ENCODE measurements around the gene LRRC23. TPM values are rescaled to one million over a fixed set of nuclear protein-coding genes. Genes with fewer than 3 reads are reported as not detected.

LRRC23 gene
- total and polyA plus RNA-seq, 9 of the 15 experiments (the other 6 are each of a cell fraction or from before 2014, with no cell fraction given) = 2.2 to 7.0 (median 3.0) TPM

DNA sequence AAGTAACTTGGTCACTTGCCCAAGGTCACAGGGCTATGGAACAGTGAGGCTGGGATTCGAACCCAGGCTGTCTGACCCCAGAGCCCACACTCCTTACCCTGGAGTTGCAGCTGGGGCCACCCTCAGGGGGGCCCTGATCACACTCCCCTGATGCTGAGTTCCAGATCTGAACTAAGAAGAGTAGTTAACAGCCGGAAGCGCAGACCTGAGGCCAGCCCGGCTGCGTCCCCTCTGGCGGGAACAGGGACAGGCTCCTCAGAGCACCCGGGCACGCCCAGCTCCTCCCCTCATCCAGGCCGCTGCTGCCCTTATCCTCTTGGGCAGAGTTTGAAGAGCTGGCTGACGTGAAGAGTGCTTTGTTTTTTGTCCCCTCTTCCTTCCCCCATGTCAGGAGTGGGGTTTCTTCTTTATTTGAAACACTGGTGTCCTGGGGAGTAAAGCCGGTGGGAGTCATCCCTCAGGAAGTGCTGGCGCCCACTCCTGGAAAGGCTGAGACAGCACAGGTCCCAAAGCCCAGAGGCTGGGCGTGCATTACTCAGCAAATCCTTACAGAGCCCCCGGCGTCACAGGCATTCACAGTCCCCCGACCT lies 57.2 kb downstream of the LRRC23 start (continued):
- TF ChIP-seq CBX2 (IDR thresholded peaks at IDR 0.05; ENCODE audit: insufficient read depth, low read length, poor library complexity, severe bottlenecking) = no peak
- TF ChIP-seq ZNF253 (CRISPR knock-in tag; conservative IDR thresholded peaks at IDR 0.05) = no peak
- no peak for TF ChIP-seq ZNF224 (CRISPR knock-in tag; IDR thresholded peaks at IDR 0.05)
- TF ChIP-seq SIN3A (IDR thresholded peaks at IDR 0.05; ENCODE audit: borderline replicate concordance in 2 of 2, control insufficient read depth in 1 of 2, low read depth in 2 of 2, low read length in 2 of 2) = no peak
- TF ChIP-seq TEAD1 (CRISPR knock-in tag; IDR thresholded peaks at IDR 0.05) = 0 out of 4 replicates have a peak, but pooled peaks of 1 of the 2 experiments have one; percentile 33
- no peak for TF ChIP-seq KDM1A (IDR thresholded peaks at IDR 0.05)
- no peak for TF ChIP-seq ZNF77 (CRISPR knock-in tag; IDR thresholded peaks at IDR 0.05)
- TF ChIP-seq TAF9B (IDR thresholded peaks at IDR 0.05; ENCODE audit: partially characterized antibody) = peak; percentile 60
- peak; percentile 51; the same call in 1 of the 2 replicates for TF ChIP-seq PHF8 (IDR thresholded peaks at IDR 0.05; ENCODE audit: borderline replicate concordance, low read length)
- peak; percentile 15; the same call in 1 of the 2 replicates for TF ChIP-seq KLF6 (CRISPR knock-in tag; IDR thresholded peaks at IDR 0.05; ENCODE audit: borderline replicate concordance)
- TF ChIP-seq ZNF347 (CRISPR knock-in tag; IDR thresholded peaks at IDR 0.05; ENCODE audit: low read depth) = no peak
- 0 out of 2 replicates have a peak, but pooled peaks have one; percentile 27 for TF ChIP-seq FOXM1 (IDR thresholded peaks at IDR 0.05; ENCODE audit: low read depth)
- TF ChIP-seq FOXM1 (CRISPR knock-in tag; IDR thresholded peaks at IDR 0.05; ENCODE audit: low read depth) = 0 out of 2 replicates have a peak, but pooled peaks have one; percentile 32
- TF ChIP-seq BHLHE40 (IDR thresholded peaks at IDR 0.05; ENCODE audit: low read length) = no peak
- peak; percentile 51; the same call in 1 of the 2 replicates for TF ChIP-seq ATF7 (IDR thresholded peaks at IDR 0.05)
- TF ChIP-seq TAF7 (tag; IDR thresholded peaks at IDR 0.05) = no peak
- peak in 1 of 2 experiments; percentile 46; a peak in 1 of 4 replicates for TF ChIP-seq TRIM24 (IDR thresholded peaks at IDR 0.05)
- TF ChIP-seq, protein P1, sequence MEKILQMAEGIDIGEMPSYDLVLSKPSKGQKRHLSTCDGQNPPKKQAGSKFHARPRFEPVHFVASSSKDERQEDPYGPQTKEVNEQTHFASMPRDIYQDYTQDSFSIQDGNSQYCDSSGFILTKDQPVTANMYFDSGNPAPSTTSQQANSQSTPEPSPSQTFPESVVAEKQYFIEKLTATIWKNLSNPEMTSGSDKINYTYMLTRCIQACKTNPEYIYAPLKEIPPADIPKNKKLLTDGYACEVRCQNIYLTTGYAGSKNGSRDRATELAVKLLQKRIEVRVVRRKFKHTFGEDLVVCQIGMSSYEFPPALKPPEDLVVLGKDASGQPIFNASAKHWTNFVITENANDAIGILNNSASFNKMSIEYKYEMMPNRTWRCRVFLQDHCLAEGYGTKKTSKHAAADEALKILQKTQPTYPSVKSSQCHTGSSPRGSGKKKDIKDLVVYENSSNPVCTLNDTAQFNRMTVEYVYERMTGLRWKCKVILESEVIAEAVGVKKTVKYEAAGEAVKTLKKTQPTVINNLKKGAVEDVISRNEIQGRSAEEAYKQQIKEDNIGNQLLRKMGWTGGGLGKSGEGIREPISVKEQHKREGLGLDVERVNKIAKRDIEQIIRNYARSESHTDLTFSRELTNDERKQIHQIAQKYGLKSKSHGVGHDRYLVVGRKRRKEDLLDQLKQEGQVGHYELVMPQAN (IDR thresholded peaks at IDR 0.05; ENCODE audit: borderline replicate concordance) = 0 out of 2 replicates have a peak, but pooled peaks have one; percentile 22
- TF ChIP-seq NFIC (IDR thresholded peaks at IDR 0.05) = peak; percentile 3; the same call in 1 of the 2 replicates
- peak; percentile 90 for TF ChIP-seq GABPA (tag; conservative IDR thresholded peaks at IDR 0.05; ENCODE audit: low read depth)
- TF ChIP-seq PTRF (tag; IDR thresholded peaks at IDR 0.05) = no peak
- TF ChIP-seq, protein P2, sequence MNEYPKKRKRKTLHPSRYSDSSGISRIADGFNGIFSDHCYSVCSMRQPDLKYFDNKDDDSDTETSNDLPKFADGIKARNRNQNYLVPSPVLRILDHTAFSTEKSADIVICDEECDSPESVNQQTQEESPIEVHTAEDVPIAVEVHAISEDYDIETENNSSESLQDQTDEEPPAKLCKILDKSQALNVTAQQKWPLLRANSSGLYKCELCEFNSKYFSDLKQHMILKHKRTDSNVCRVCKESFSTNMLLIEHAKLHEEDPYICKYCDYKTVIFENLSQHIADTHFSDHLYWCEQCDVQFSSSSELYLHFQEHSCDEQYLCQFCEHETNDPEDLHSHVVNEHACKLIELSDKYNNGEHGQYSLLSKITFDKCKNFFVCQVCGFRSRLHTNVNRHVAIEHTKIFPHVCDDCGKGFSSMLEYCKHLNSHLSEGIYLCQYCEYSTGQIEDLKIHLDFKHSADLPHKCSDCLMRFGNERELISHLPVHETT (CRISPR knock-in tag; conservative IDR thresholded peaks at IDR 0.05 in 1 of 2, IDR thresholded peaks at IDR 0.05 in 1 of 2) = peak in 1 of 2 experiments; percentile 61; a peak in 2 of 4 replicates
- TF ChIP-seq BACH1 (tag; IDR thresholded peaks at IDR 0.05) = peak; percentile 64
- peak; percentile 95 for TF ChIP-seq ZNF263 (CRISPR knock-in tag; IDR thresholded peaks at IDR 0.05; ENCODE audit: borderline replicate concordance)
- TF ChIP-seq PCBP2 (IDR thresholded peaks at IDR 0.05; ENCODE audit: low read depth, low read length, poor library complexity, severe bottlenecking) = no peak
- TF ChIP-seq TBP (optimal IDR thresholded peaks at IDR 0.05; ENCODE audit: low read depth, low read length) = peak; percentile 67
